SK-N-SH (cell line): ENCODE data around the gene CSTPP1. TPM values are rescaled to one million over a fixed set of nuclear protein-coding genes. Genes with fewer than 3 reads are reported as not detected.

ENCODE experiments used
- CTCF ChIA-PET: fragments of 300-600, 350-600 bp; formaldehyde crosslinking; extraction: SDS; loops from one replicate; lab custom pipeline; 2021; lab: Yijun Ruan, JAX
- POLR2A ChIA-PET: fragments of 350-600 bp; sonication (Branson Sonifier 250); formaldehyde crosslinking; extraction: SDS; loops from one replicate; lab custom pipeline; 2020; ENCODE audit warnings: antibody characterized with exemption, inconsistent platforms; lab: Yijun Ruan, JAX
- DNase-seq: peaks from one replicate; pipeline ENCODE4 v3.0.0; 2012
- H2AFZ ChIP-seq: fragments of 200-600 bp; sonication (generic); 2 replicates; pipeline ENCODE4 v1.8.1; 2016; ENCODE audit warnings: antibody characterized with exemption, mild to moderate bottlenecking, low read depth
- H3F3A ChIP-seq: fragments of 200-600 bp; sonication (generic); replicated peaks from 2 replicates; pipeline ENCODE3; 2016; ENCODE audit warnings: antibody characterized with exemption, mild to moderate bottlenecking; ENCODE audit not compliant: insufficient read depth
- H3K27ac ChIP-seq, 2 experiments: fragments of 200-500 bp in 1 of 2; fragments of 200-600 bp in 1 of 2; sonication (Bioruptor generic) in 1 of 2; sonication (generic), shearing (Covaris generic) in 1 of 2; 2 replicates each; pipeline versions ENCODE4 v1.5.1 to v1.6.1; 2014 to 2016; ENCODE audit warnings: low read depth in 2 of 2, inconsistent platforms in 1 of 2, low read length in 1 of 2, mild to moderate bottlenecking in 1 of 2, mixed read lengths in 1 of 2
- H3K27me3 ChIP-seq: fragments of 200-600 bp; sonication (generic), shearing (Covaris generic); 2 replicates; pipeline ENCODE4 v1.6.1; 2016; ENCODE audit warnings: mixed run types; ENCODE audit not compliant: insufficient read depth
- H3K36me3 ChIP-seq, 2 experiments: fragments of 200-500 bp in 1 of 2; fragments of 200-600 bp in 1 of 2; sonication (Bioruptor generic) in 1 of 2; sonication (generic) in 1 of 2; replicated peaks in 1 of 2; 2 replicates each; pipeline versions ENCODE3 to v1.5.1; 2014 to 2016; ENCODE audit warnings: low read length in 1 of 2, mild to moderate bottlenecking in 1 of 2; ENCODE audit not compliant: insufficient read depth in 2 of 2, control insufficient read depth in 1 of 2
- H3K4me1 ChIP-seq, 2 experiments: fragments of 200-500 bp in 1 of 2; fragments of 200-600 bp in 1 of 2; sonication (Bioruptor generic) in 1 of 2; sonication (generic), shearing (Covaris generic) in 1 of 2; 2 replicates each; pipeline versions ENCODE4 v1.5.1 to v1.6.1; 2014 to 2016; ENCODE audit warnings: low read depth in 1 of 2, low read length in 1 of 2, mixed run types in 1 of 2; ENCODE audit not compliant: insufficient read depth in 2 of 2, control insufficient read depth in 1 of 2
- H3K4me2 ChIP-seq: fragments of 200-600 bp; sonication (generic), shearing (Covaris generic); 2 replicates; pipeline ENCODE4 v1.6.1; 2017; ENCODE audit warnings: mixed run types
- H3K4me3 ChIP-seq, 2 experiments: fragments of 200-500 bp in 1 of 2; fragments of 200-600 bp in 1 of 2; sonication (Bioruptor generic) in 1 of 2; sonication (generic), shearing (Covaris generic) in 1 of 2; 2 replicates each; pipeline versions ENCODE4 v1.5.1 to v1.8.1; 2014 to 2016; ENCODE audit warnings: low read depth in 2 of 2, inconsistent platforms in 1 of 2, low read length in 1 of 2, mild to moderate bottlenecking in 1 of 2, mixed read lengths in 1 of 2, moderate library complexity in 1 of 2
- H3K79me2 ChIP-seq: fragments of 200-600 bp; sonication (generic); 2 replicates; pipeline ENCODE4 v1.8.1; 2017; ENCODE audit warnings: mild to moderate bottlenecking; ENCODE audit not compliant: insufficient read depth
- H3K9ac ChIP-seq: fragments of 200-600 bp; sonication (generic); 2 replicates; pipeline ENCODE4 v1.6.1; 2017; ENCODE audit warnings: mixed run types
- H3K9me2 ChIP-seq: fragments of 200-600 bp; sonication (generic); 2 replicates; pipeline ENCODE4 v1.6.1; 2017; ENCODE audit warnings: mixed run types
- H3K9me3 ChIP-seq: fragments of 200-600 bp; sonication (generic); 2 replicates; pipeline ENCODE4 v1.6.1; 2017; ENCODE audit warnings: mixed run types, mild to moderate bottlenecking, moderate library complexity
- H4K20me1 ChIP-seq: fragments of 200-600 bp; sonication (generic); 2 replicates; pipeline ENCODE4 v1.6.1; 2017; ENCODE audit warnings: mild to moderate bottlenecking, mixed run types; ENCODE audit not compliant: insufficient read depth
- CHD2 ChIP-seq: fragments of 150-350 bp; IDR thresholded peaks from 2 replicates; pipeline ENCODE4 v1.6.1; 2018; ENCODE audit warnings: low read length; ENCODE audit not compliant: partially characterized antibody
- CTCF ChIP-seq: fragments of 200-600 bp; sonication (generic); IDR thresholded peaks from 2 replicates; pipeline ENCODE4 v1.6.1; 2017; ENCODE audit warnings: antibody characterized with exemption, mild to moderate bottlenecking, moderate library complexity
- ELF1 ChIP-seq: IDR thresholded peaks from 2 replicates; pipeline ENCODE4 v1.4.0; 2012
- EP300 ChIP-seq, 2 experiments: IDR thresholded peaks; 2 replicates each; pipeline versions ENCODE4 v1.4.0 to v1.6.1; 2012; ENCODE audit warnings: borderline replicate concordance in 1 of 2, low read depth in 1 of 2, low read length in 1 of 2
- EZH2phosphoT487 ChIP-seq: fragments of 200-600 bp; sonication (generic); IDR thresholded peaks from 2 replicates; pipeline ENCODE4 v1.6.1; 2017; ENCODE audit warnings: low read depth, mixed run types, mild to moderate bottlenecking, antibody characterized with exemption, moderate library complexity, borderline replicate concordance
- FOXM1 ChIP-seq: IDR thresholded peaks from 2 replicates; pipeline ENCODE4 v1.4.0; 2012; ENCODE audit warnings: low read depth, mild to moderate bottlenecking
- GABPA ChIP-seq: IDR thresholded peaks from 2 replicates; pipeline ENCODE4 v1.4.0; 2012; ENCODE audit warnings: low read depth, mild to moderate bottlenecking
- MXI1 ChIP-seq: IDR thresholded peaks from 2 replicates; pipeline ENCODE4 v1.6.1; 2012; ENCODE audit warnings: mild to moderate bottlenecking, low read depth, low read length, improper control_type of control experiment
- POLR2AphosphoS5 ChIP-seq: IDR thresholded peaks from 2 replicates; pipeline ENCODE4 v1.6.1; 2012; ENCODE audit warnings: low read depth, low read length
- RAD21 ChIP-seq: IDR thresholded peaks from 2 replicates; pipeline ENCODE4 v1.6.1; 2012; ENCODE audit warnings: mild to moderate bottlenecking, low read length
- RXRA ChIP-seq: IDR thresholded peaks from 2 replicates; pipeline ENCODE4 v1.4.0; 2012; ENCODE audit warnings: low read depth, mild to moderate bottlenecking, borderline replicate concordance
- SIN3A ChIP-seq: IDR thresholded peaks from 2 replicates; pipeline ENCODE4 v1.6.1; 2012; ENCODE audit warnings: low read depth, mild to moderate bottlenecking, low read length, moderate library complexity, borderline replicate concordance
- SMC3 ChIP-seq: IDR thresholded peaks from 2 replicates; pipeline ENCODE4 v1.6.1; 2012; ENCODE audit warnings: low read depth, low read length, improper control_type of control experiment
- USF1 ChIP-seq: IDR thresholded peaks from 2 replicates; pipeline ENCODE4 v1.4.0; 2012; ENCODE audit warnings: low read depth, borderline replicate concordance
- USF2 ChIP-seq: fragments of 150-350 bp; IDR thresholded peaks from 2 replicates; pipeline ENCODE4 v1.6.1; 2017; ENCODE audit warnings: antibody characterized with exemption, low read length, low read depth, borderline replicate concordance
- WGBS: methylation state at CpG from one replicate; pipeline ENCODE4 v1.1.6; 2017; ENCODE audit warnings: low lambda C conversion rate; 5-methylcytosine and 5-hydroxymethylcytosine counted together
- polyA plus RNA-seq, 3 experiments: library from polyadenylated mRNA; depleted of rRNA; stranded (reverse); fragments of >200 nt; gene quantifications; 2 replicates each; pipeline ENCODE4 v1.2.3, GENCODE V29; 2012

CSTPP1 gene
- polyA plus RNA-seq, 1 of the 3 experiments (the other 2 are of a cell fraction) = 85.7 TPM

- TF ChIP-seq CTCF = no peak
- no peak for TF ChIP-seq SIN3A
Measured at GRCh38 chr11:47034091-47034490, 97.5 kb downstream of the CSTPP1 start (continued).

GRCh38 chr11:47035108-47035507 is 98.5 kb downstream of the CSTPP1 start:
- Histone ChIP-seq H3K27me3 (no peaks in the 10 kb centered on the region), H3K36me3 (peaks cover 0 to 15% of the 10 kb centered on the region in 2 experiments), H4K20me1 (no peaks in the 10 kb centered on the region), H3K4me1 (peaks cover 0 to 11% of the 10 kb centered on the region in 2 experiments; a peak in 1 of 4 replicates), H3K9ac (no peak overlapping the region), H3K9me3 (no peaks in the 10 kb centered on the region), H3K4me2 (no peak overlapping the region), H2AFZ (no peak overlapping the region)
- WGBS = 86% methylated on average over 5 of the region's 5 CpGs
- no peak for DNase-seq
- CTCF ChIA-PET = no interaction called here
- TF ChIP-seq ELF1 = no peak
- no peak for TF ChIP-seq RXRA
- TF ChIP-seq USF2 = no peak
- TF ChIP-seq RAD21 = no peak
- no peak for TF ChIP-seq EZH2phosphoT487
- TF ChIP-seq SMC3 = no peak
- no peak for TF ChIP-seq MXI1
- TF ChIP-seq USF1 = no peak
- TF ChIP-seq CHD2 = no peak
- no peak for TF ChIP-seq POLR2AphosphoS5
- TF ChIP-seq FOXM1 = no peak
- TF ChIP-seq, all 33 proteins: peak for 0
- POLR2A ChIA-PET = no interaction called here
- Histone ChIP-seq H3K9me2 (no peaks in the 10 kb centered on the region), H3K27ac (no peak overlapping the region), H3K4me3 (no peak overlapping the region), H3F3A (no peaks in the 10 kb centered on the region), H3K79me2 (no peaks in the 10 kb centered on the region)

GRCh38 chr11:47044119-47044518 is 107.6 kb downstream of the CSTPP1 start:
- no peaks in the 10 kb centered on the region for H3K9me3 ChIP-seq
- no peak overlapping the region for H3K9ac ChIP-seq
- H4K20me1 ChIP-seq = no peaks in the 10 kb centered on the region
- POLR2A ChIA-PET = no interaction called here
- H3K9me2 ChIP-seq = no peaks in the 10 kb centered on the region
- no peaks in the 10 kb centered on the region for H3K36me3 ChIP-seq
- no peak for TF ChIP-seq GABPA
- TF ChIP-seq SIN3A = no peak
- TF ChIP-seq EP300 (IDR thresholded peaks at IDR 0.05; ENCODE audit: borderline replicate concordance in 1 of 2, low read depth in 1 of 2, low read length in 1 of 2) = no peak
- TF ChIP-seq, all 33 proteins: peak for 0
- no peak overlapping the region for H3K27ac ChIP-seq
- H3F3A ChIP-seq = no peaks in the 10 kb centered on the region
- no peaks in the 10 kb centered on the region for H3K27me3 ChIP-seq
- 0 out of 2 replicates have a peak, but pooled peaks cover 4% of the 10 kb centered on the region for H3K79me2 ChIP-seq
- no peak for DNase-seq
- H3K4me3 ChIP-seq = no peak overlapping the region
- no peaks in the 10 kb centered on the region for H3K4me1 ChIP-seq
- no peak overlapping the region for H3K4me2 ChIP-seq
- 97% methylated on average over 6 of the region's 6 CpGs for WGBS
- H2AFZ ChIP-seq = no peak overlapping the region
- CTCF ChIA-PET = no interaction called here
